GM12878 (cell line): ENCODE measurements around the gene EDEM2. TPM values are rescaled to one million over a fixed set of nuclear protein-coding genes. Genes with fewer than 3 reads are reported as not detected.

Source experiments
- ATAC-seq: fragments of 200-7000 bp; cut with Tn5 transposase; 3 replicates; pipeline ENCODE4 v1.9.1; 2020; ENCODE audit warnings: mild to moderate bottlenecking, moderate library complexity
- BruUV-seq: library from RNA; stranded (reverse); fragments of 400-500 nt; replicated peaks from 2 replicates; lab custom pipeline; 2021; lab: Mats Ljungman, UMichigan
- CTCF ChIA-PET: fragments of 300-600 bp; sonication (Branson Sonifier 250); formaldehyde crosslinking; extraction: SDS; loops from one replicate; lab custom pipeline; 2021; ENCODE audit warnings: inconsistent platforms; lab: Yijun Ruan, JAX
- POLR2A ChIA-PET: fragments of 350-600 bp; formaldehyde crosslinking; extraction: SDS; loops from one replicate; lab custom pipeline; 2021; ENCODE audit warnings: inconsistent platforms; lab: Charles Lee
- RAD21 ChIA-PET: fragments of 300-600 bp; sonication (Branson Sonifier 250); formaldehyde crosslinking; loops from one replicate; lab custom pipeline; 2023; ENCODE audit warnings: antibody characterized with exemption; ENCODE audit not compliant: unreplicated experiment; lab: Charles Lee
- SMC1A ChIA-PET: fragments of 300-600 bp; sonication (Branson Sonifier 250); formaldehyde crosslinking; loops from one replicate; lab custom pipeline; 2023; ENCODE audit not compliant: unreplicated experiment, uncharacterized antibody; lab: Charles Lee
- DNase-seq: peaks from one replicate; pipeline ENCODE4 v3.0.0-alpha.2; 2011; ENCODE audit warnings: low read depth, low spot score
- FAIRE-seq: peaks from 3 replicates; lab custom pipeline; 2011; peaks lifted over from hg19 to GRCh38; lab: Jason Lieb, UNC
- H2AFZ ChIP-seq: 2 replicates; pipeline ENCODE4 v1.6.0; 2011; ENCODE audit warnings: low read depth, low read length, control low read depth; ENCODE audit not compliant: control insufficient read depth
- H3K27ac ChIP-seq: 2 replicates; pipeline ENCODE4 v1.5.1; 2011; ENCODE audit warnings: control low read depth; ENCODE audit not compliant: control insufficient read depth, insufficient read depth
- H3K27me3 ChIP-seq, 2 experiments: replicated peaks in 1 of 2; 2 replicates each; pipeline versions ENCODE4 v1.6.0 to v1.6.1; 2011; ENCODE audit warnings: low read length in 1 of 2; ENCODE audit not compliant: control insufficient read depth in 2 of 2, insufficient read depth in 2 of 2
- H3K36me3 ChIP-seq, 2 experiments: 2 replicates each; pipeline ENCODE4 v1.5.1; 2011; ENCODE audit warnings: low read length in 1 of 2; ENCODE audit not compliant: control insufficient read depth in 2 of 2, insufficient read depth in 2 of 2
- H3K4me1 ChIP-seq: 2 replicates; pipeline ENCODE4 v1.6.1; 2011; ENCODE audit warnings: mild to moderate bottlenecking, low read length, moderate library complexity, mixed read lengths; ENCODE audit not compliant: control insufficient read depth, insufficient read depth
- H3K4me2 ChIP-seq: 2 replicates; pipeline ENCODE4 v1.6.0; 2011; ENCODE audit warnings: control low read depth; ENCODE audit not compliant: control insufficient read depth, insufficient read depth
- H3K4me3 ChIP-seq: fragments of 200-600 bp; sonication (generic); 2 replicates; pipeline ENCODE4 v1.5.1; 2016
- H3K79me2 ChIP-seq: 2 replicates; pipeline ENCODE4 v1.6.0; 2011; ENCODE audit warnings: low read length; ENCODE audit not compliant: control insufficient read depth, insufficient read depth
- H3K9ac ChIP-seq: 2 replicates; pipeline ENCODE4 v1.8.0; 2011; ENCODE audit warnings: low read length, control low read depth, mixed read lengths; ENCODE audit not compliant: control insufficient read depth, insufficient read depth
- H3K9me3 ChIP-seq: replicated peaks from 3 replicates; pipeline ENCODE4 v1.5.1; 2011; ENCODE audit warnings: mild to moderate bottlenecking, low read length; ENCODE audit not compliant: control insufficient read depth, insufficient read depth
- H4K20me1 ChIP-seq: 2 replicates; pipeline ENCODE4 v1.6.0; 2011; ENCODE audit not compliant: control insufficient read depth, insufficient read depth
- CBX3 ChIP-seq: fragments of 200-600 bp; sonication (generic); IDR thresholded peaks from 2 replicates; pipeline ENCODE4 v1.6.1; 2016; ENCODE audit warnings: low read depth, borderline replicate concordance
- CHD1 ChIP-seq: IDR thresholded peaks from 2 replicates; pipeline ENCODE4 v1.6.1; 2012; ENCODE audit warnings: low read depth, low read length, improper control_type of control experiment
- FOXM1 ChIP-seq: IDR thresholded peaks from 2 replicates; pipeline ENCODE4 v1.6.1; 2012; ENCODE audit warnings: low read depth, mild to moderate bottlenecking, inconsistent platforms, low read length, moderate library complexity
- MXI1 ChIP-seq: fragments of 150-350 bp; IDR thresholded peaks from 2 replicates; pipeline ENCODE4 v1.6.1; 2011; ENCODE audit warnings: low read depth, mild to moderate bottlenecking, inconsistent platforms, low read length, improper control_type of control experiment
- MYC ChIP-seq: IDR thresholded peaks from 2 replicates; pipeline ENCODE4 v1.6.1; 2011; ENCODE audit warnings: mild to moderate bottlenecking, low read length, moderate library complexity, inconsistent platforms; ENCODE audit not compliant: insufficient read depth, insufficient replicate concordance, insufficient read length, severe bottlenecking
- NFXL1 ChIP-seq: fragments of 450-650 bp; IDR thresholded peaks from 2 replicates; pipeline ENCODE4 v1.6.1; 2017; ENCODE audit warnings: antibody characterized with exemption, mild to moderate bottlenecking, borderline replicate concordance
- NR2F1 ChIP-seq: fragments of 450-650 bp; conservative IDR thresholded peaks from 2 replicates; pipeline ENCODE4 v1.6.1; 2017; ENCODE audit warnings: mild to moderate bottlenecking
- PML ChIP-seq: IDR thresholded peaks from 2 replicates; pipeline ENCODE4 v1.6.1; 2012; ENCODE audit warnings: low read length, inconsistent platforms
- POU2F2 ChIP-seq: IDR thresholded peaks from 3 replicates; pipeline ENCODE4 v1.6.1; 2011; ENCODE audit warnings: low read depth, mild to moderate bottlenecking, low read length, borderline replicate concordance
- RAD21 ChIP-seq: IDR thresholded peaks from 2 replicates; pipeline ENCODE4 v1.6.1; 2011; ENCODE audit warnings: mild to moderate bottlenecking, low read depth, low read length, moderate library complexity; ENCODE audit not compliant: insufficient read depth
- SIN3A ChIP-seq: IDR thresholded peaks from 2 replicates; pipeline ENCODE4 v1.6.1; 2012; ENCODE audit warnings: low read depth, low read length, improper control_type of control experiment
- SREBF2 ChIP-seq: IDR thresholded peaks from 2 replicates; pipeline ENCODE4 v1.6.1; 2012; ENCODE audit warnings: mild to moderate bottlenecking, low read length
- STAT1 ChIP-seq: fragments of 450-650 bp; conservative IDR thresholded peaks from 2 replicates; pipeline ENCODE4 v1.6.1; 2014; ENCODE audit warnings: antibody characterized with exemption, mild to moderate bottlenecking
- YY1 ChIP-seq: IDR thresholded peaks from 2 replicates; pipeline ENCODE4 v1.6.1; 2011; ENCODE audit warnings: low read depth, mild to moderate bottlenecking, low read length
- ZNF24 ChIP-seq: fragments of 450-650 bp; IDR thresholded peaks from 2 replicates; pipeline ENCODE4 v1.6.1; 2017; ENCODE audit warnings: antibody characterized with exemption, mild to moderate bottlenecking
- ZZZ3 ChIP-seq: IDR thresholded peaks from 2 replicates; pipeline ENCODE4 v1.6.1; 2011; ENCODE audit warnings: low read depth; ENCODE audit not compliant: control insufficient read depth, insufficient read length
- WGBS: methylation state at CpG from one replicate; pipeline ENCODE4 v1.1.6; 2016; ENCODE audit warnings: low lambda C conversion rate; ENCODE audit not compliant: insufficient replicate concordance, insufficient coverage; ENCODE audit errors: missing lambda C conversion rate; 5-methylcytosine and 5-hydroxymethylcytosine counted together
- in situ Hi-C: fragments of 300-500 bp; cut with MboI; formaldehyde crosslinking; loops from 9 replicates; pipeline ENCODE4 v1.14.3; 2018; ENCODE audit warnings: mixed read lengths
- intact Hi-C: fragments of 100-400 bp; cut with micrococcal nuclease; formaldehyde crosslinking; loops from one replicate; pipeline ENCODE4 v1.14.2; 2022; ENCODE audit not compliant: unreplicated experiment
- polyA plus RNA-seq, 11 experiments: library from polyadenylated mRNA; depleted of rRNA in 4 of 11; unstranded in 6 of 11; stranded (reverse) in 5 of 11; fragments of >200 nt; fragmentation: Nextera tagmentation in 4 of 11; fragmentation: Illumina TruSeq in 1 of 11; extraction: Ambion mirVana in 4 of 11; extraction: Trizol in 1 of 11; gene quantifications; 1 replicate in 1 of 11; 2 replicates in 10 of 11; pipeline versions ENCODE4 v1.2.1 to v1.2.3, GENCODE V29; 2011 to 2016; ENCODE audit warnings: inconsistent platforms in 2 of 11, missing spikeins in 2 of 11, low read depth in 1 of 11
- total RNA-seq, 4 experiments: library from RNA; depleted of rRNA in 3 of 4; stranded (reverse); fragments of >200 nt in 3 of 4; fragmentation: Illumina TruSeq in 1 of 4; extraction: Trizol in 1 of 4; gene quantifications; 2 replicates each; pipeline versions ENCODE4 v1.2.1 to v1.2.3, GENCODE V29; 2013 to 2021
- TF ChIP-seq, protein P1 (sequence below): fragments of 450-650 bp; IDR thresholded peaks from 2 replicates; pipeline ENCODE4 v1.6.1; 2017; ENCODE audit warnings: borderline replicate concordance
- TF ChIP-seq, protein P2 (sequence below): IDR thresholded peaks from 2 replicates; pipeline ENCODE4 v1.6.1; 2011; ENCODE audit warnings: low read depth, mild to moderate bottlenecking, low read length, moderate library complexity, borderline replicate concordance; ENCODE audit errors: extremely low read depth
- TF ChIP-seq, protein P3 (sequence below): fragments of 450-650 bp; IDR thresholded peaks from 2 replicates; pipeline ENCODE4 v1.6.1; 2017; ENCODE audit warnings: mild to moderate bottlenecking, low read depth, inconsistent platforms; ENCODE audit not compliant: poor library complexity, severe bottlenecking

EDEM2 gene
- total and polyA plus RNA-seq, 10 of the 15 experiments (the other 5 are each of a cell fraction or from before 2014, with no cell fraction given) = 9.9 to 24.8 (median 14.8) TPM

- no TSS peak for BruUV-seq
- Histone ChIP-seq H3K9ac (no peak overlapping the region; the same call in 1 of the 2 replicates), H3K79me2 (peaks cover 11% of the 10 kb centered on the region), H2AFZ (no peak overlapping the region), H3K36me3 (peaks cover 0 to 8% of the 10 kb centered on the region in 2 experiments; a peak in 1 of 4 replicates), H3K4me1 (peaks cover 13% of the 10 kb centered on the region), H3K4me3 (no peak overlapping the region; the same call in 1 of the 2 replicates), H3K27me3 (no peaks in the 10 kb centered on the region), H3K9me3 (no peaks in the 10 kb centered on the region), H3K27ac (peak overlapping the region; percentile 56), H3K4me2 (peak overlapping the region; percentile 65), H4K20me1 (no peaks in the 10 kb centered on the region)
- ChIA-PET SMC1A (interaction anchor here (0.7 to 2.2 kb wide), 21 partner anchors 22 to 424 kb away, joined by 3 to 18 read pairs (median 4); partner anchors contain the start of gene CEP250), POLR2A (interaction anchor here (0.5 to 0.6 kb wide), 2 partner anchors 16 to 471 kb away, joined by 3 read pairs; partner anchors contain the start of gene SPAG4), RAD21 (interaction anchor here (0.5 to 3.3 kb wide), 28 partner anchors 17 to 474 kb away, joined by 3 to 18 read pairs (median 5); partner anchors contain the start of genes EIF6 and TRPC4AP), CTCF (interaction anchor here (0.5 to 5.7 kb wide), 52 partner anchors 11 to 739 kb away, joined by 3 to 98 read pairs (median 4); partner anchors contain the start of genes GDF5, GGT7, MMP24OS and TRPC4AP)
- WGBS = 49% methylated on average over 2 of the region's 2 CpGs
- intact Hi-C loops (loop anchor here (1.0 to 10.0 kb wide), 4 partner anchors 63 to 300 kb away; no protein-coding TSS in a partner anchor), in situ Hi-C loops (loop anchor here (5.0 to 10.0 kb wide), 2 partner anchors 122 to 300 kb away; no protein-coding TSS in a partner anchor)
- DNase-seq (peak; percentile 23), FAIRE-seq (peak; percentile 61), ATAC-seq (peak; percentile 62)
- TF ChIP-seq NFXL1 (no peak), RAD21 (peak; percentile 87), NR2F1 (0 out of 2 replicates have a peak, but pooled peaks have one; percentile 30), CBX3 (no peak), CHD1 (no peak), ZNF24 (0 out of 2 replicates have a peak, but pooled peaks have one; percentile 14), YY1 (no peak), PML (no peak), STAT1 (no peak), ZZZ3 (no peak), MXI1 (peak; percentile 28; the same call in 1 of the 2 replicates), POU2F2 (no peak), SREBF2 (no peak), FOXM1 (peak; percentile 52; the same call in 1 of the 2 replicates), SIN3A (peak; percentile 52; the same call in 1 of the 2 replicates), MYC (no peak)
- TF ChIP-seq, protein P1, sequence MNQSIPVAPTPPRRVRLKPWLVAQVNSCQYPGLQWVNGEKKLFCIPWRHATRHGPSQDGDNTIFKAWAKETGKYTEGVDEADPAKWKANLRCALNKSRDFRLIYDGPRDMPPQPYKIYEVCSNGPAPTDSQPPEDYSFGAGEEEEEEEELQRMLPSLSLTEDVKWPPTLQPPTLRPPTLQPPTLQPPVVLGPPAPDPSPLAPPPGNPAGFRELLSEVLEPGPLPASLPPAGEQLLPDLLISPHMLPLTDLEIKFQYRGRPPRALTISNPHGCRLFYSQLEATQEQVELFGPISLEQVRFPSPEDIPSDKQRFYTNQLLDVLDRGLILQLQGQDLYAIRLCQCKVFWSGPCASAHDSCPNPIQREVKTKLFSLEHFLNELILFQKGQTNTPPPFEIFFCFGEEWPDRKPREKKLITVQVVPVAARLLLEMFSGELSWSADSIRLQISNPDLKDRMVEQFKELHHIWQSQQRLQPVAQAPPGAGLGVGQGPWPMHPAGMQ = no peak
- TF ChIP-seq, protein P2, sequence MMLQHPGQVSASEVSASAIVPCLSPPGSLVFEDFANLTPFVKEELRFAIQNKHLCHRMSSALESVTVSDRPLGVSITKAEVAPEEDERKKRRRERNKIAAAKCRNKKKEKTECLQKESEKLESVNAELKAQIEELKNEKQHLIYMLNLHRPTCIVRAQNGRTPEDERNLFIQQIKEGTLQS = no peak
- TF ChIP-seq, protein P3, sequence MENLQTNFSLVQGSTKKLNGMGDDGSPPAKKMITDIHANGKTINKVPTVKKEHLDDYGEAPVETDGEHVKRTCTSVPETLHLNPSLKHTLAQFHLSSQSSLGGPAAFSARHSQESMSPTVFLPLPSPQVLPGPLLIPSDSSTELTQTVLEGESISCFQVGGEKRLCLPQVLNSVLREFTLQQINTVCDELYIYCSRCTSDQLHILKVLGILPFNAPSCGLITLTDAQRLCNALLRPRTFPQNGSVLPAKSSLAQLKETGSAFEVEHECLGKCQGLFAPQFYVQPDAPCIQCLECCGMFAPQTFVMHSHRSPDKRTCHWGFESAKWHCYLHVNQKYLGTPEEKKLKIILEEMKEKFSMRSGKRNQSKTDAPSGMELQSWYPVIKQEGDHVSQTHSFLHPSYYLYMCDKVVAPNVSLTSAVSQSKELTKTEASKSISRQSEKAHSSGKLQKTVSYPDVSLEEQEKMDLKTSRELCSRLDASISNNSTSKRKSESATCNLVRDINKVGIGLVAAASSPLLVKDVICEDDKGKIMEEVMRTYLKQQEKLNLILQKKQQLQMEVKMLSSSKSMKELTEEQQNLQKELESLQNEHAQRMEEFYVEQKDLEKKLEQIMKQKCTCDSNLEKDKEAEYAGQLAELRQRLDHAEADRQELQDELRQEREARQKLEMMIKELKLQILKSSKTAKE = peak; percentile 44
Observed at GRCh38 chr20:35145141-35145564, 2.0 kb downstream of the EDEM2 start.
